Measurements from ENCODE around the gene TMEM179. TPM values are rescaled to one million over a fixed set of nuclear protein-coding genes. Genes with fewer than 3 reads are reported as not detected.

Gene TMEM179
- total and polyA plus RNA-seq, 7 experiments from 2014 or later, result 0.15 TPM; not detected in 6

GRCh38 chr14:104549536-104550339 lies 54.8 kb downstream of the TMEM179 start:
- peaks cover 0 to 4% (median 0%) of the 10 kb centered on the region in 11 donors for H3K9me3 Mint-ChIP-seq
- intact Hi-C loops (cut with micrococcal nuclease), result no loop called here
- Histone ChIP-seq H3K4me1 (ENCODE audit: control insufficient read depth in 2 of 2, insufficient read depth in 2 of 2, low read length in 2 of 2) (no peaks in the 10 kb centered on the region), H3K36me3 (ENCODE audit: control insufficient read depth in 2 of 3, insufficient read depth in 3 of 3, low read length in 3 of 3) (no peaks in the 10 kb centered on the region), H3K27me3 (ENCODE audit: control insufficient read depth in 2 of 2, insufficient read depth in 2 of 2, low read length in 2 of 2) (no peaks in the 10 kb centered on the region), H3K4me3 (ENCODE audit: low read length) (no peak overlapping the region), H3K9me3 (ENCODE audit: control insufficient read depth in 2 of 3, low read length in 3 of 3) (no peaks in the 10 kb centered on the region), H3K27ac (ENCODE audit: low read depth, low read length) (no peak overlapping the region)
- ATAC-seq (no peak), DNase-seq (no peak)
- CTCF ChIA-PET, result no interaction called here
- H3K27me3 Mint-ChIP-seq, result peaks cover 0 to 38% (median 10%) of the 10 kb centered on the region in 5 donors
- POLR2A ChIA-PET, result no interaction called here
- no peaks in the 10 kb centered on the region for H3K4me1 Mint-ChIP-seq
- H3K4me3 Mint-ChIP-seq, result no peak overlapping the region
- H3K36me3 Mint-ChIP-seq, result peaks cover 0 to 4% (median 0%) of the 10 kb centered on the region in 5 donors
- no peak overlapping the region for H3K27ac Mint-ChIP-seq

DNA sequence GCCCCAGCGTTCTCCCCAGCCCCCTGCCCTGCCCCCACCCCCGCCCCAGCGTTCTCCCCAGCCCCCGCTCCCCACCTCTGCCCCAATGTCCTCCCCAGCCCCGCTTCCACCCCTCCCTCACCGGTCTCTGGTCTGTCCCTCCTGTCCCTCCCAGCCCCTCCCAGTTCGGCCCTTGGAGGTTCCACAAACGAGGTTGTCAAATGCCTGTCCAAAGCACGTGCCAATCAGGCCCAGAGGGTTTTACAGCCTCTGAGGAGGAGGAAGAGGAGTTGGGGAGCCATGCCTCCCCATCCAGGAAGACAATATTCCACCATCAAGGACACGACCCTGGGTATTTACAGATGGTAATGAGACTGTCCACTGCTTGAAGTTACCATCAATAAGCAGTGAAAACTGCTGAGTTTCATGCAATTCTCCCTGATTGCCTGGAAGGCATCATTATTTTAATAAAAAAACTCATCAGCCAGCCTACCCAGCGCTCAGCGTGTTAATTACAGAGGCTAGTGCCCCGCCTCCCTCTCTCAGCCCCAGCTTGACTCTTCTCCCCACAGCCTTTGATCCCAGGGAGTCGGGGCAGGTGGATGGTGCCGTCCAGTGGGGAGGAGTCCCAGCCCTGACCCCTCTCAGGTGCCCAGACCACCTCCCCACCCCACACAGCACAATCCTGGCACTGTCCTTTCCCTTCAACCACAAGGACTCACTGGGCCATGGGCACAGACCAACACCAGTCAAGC lies 55.6 kb downstream of the TMEM179 start:
- Mint-ChIP-seq H3K4me3 (no peak overlapping the region), H3K4me1 (no peaks in the 10 kb centered on the region), H3K27me3 (peaks cover 0 to 43% (median 14%) of the 10 kb centered on the region in 5 donors), H3K27ac (no peak overlapping the region), H3K9me3 (peaks cover 0 to 4% (median 0%) of the 10 kb centered on the region in 11 donors), H3K36me3 (peaks cover 0 to 4% (median 0%) of the 10 kb centered on the region in 5 donors)
- no peaks in the 10 kb centered on the region for H3K36me3 ChIP-seq (ENCODE audit: control insufficient read depth in 2 of 3, insufficient read depth in 3 of 3, low read length in 3 of 3)
- no peak overlapping the region for H3K27ac ChIP-seq (ENCODE audit: low read depth, low read length)
- H3K4me1 ChIP-seq (ENCODE audit: control insufficient read depth in 2 of 2, insufficient read depth in 2 of 2, low read length in 2 of 2), result no peaks in the 10 kb centered on the region
- H3K4me3 ChIP-seq (ENCODE audit: low read length), result no peak overlapping the region
- DNase-seq, result no peak
- ChIA-PET POLR2A (no interaction called here), CTCF (no interaction called here)
- no peaks in the 10 kb centered on the region for H3K9me3 ChIP-seq (ENCODE audit: control insufficient read depth in 2 of 3, low read length in 3 of 3)
- ATAC-seq, result no peak
- intact Hi-C loops (cut with micrococcal nuclease), result no loop called here
- H3K27me3 ChIP-seq (ENCODE audit: control insufficient read depth in 2 of 2, insufficient read depth in 2 of 2, low read length in 2 of 2), result no peaks in the 10 kb centered on the region

DNA sequence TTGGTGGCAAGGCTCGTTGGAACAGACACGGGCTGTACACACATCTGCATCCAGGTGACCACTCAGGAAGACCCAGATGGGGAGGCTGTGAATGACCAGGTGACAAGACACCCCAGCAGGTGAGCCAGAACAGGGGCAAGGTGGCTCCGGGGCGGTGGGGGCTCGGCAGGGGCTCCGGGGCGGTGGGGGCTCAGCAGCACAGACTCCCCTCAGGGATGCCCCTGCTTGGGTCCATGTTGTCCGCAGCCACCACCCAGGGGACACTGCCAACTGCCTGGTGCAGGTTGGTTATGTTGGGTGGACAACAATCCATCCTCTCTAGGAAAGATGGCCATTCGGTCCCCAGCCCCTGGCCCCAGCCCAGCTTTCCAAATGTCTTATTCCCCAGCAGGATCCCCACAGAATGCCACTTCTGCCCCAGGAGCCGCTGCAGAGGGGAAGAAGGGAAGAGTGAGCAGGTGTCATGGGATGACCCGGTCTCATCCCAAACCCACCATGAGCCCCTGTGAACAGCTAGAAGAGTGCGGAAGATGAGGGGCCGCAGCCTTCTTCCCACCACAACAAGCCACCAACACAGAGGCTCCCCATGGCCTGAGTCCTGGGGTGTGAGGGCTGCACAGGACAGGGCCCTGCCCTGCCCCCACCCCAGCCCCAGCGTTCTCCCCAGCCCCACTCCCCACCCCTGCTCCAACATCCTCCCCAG lies 56.4 kb downstream of the TMEM179 start:
- Histone ChIP-seq H3K27ac (ENCODE audit: low read depth, low read length) (no peak overlapping the region), H3K4me3 (ENCODE audit: low read length) (no peak overlapping the region), H3K27me3 (ENCODE audit: control insufficient read depth in 2 of 2, insufficient read depth in 2 of 2, low read length in 2 of 2) (no peaks in the 10 kb centered on the region), H3K36me3 (ENCODE audit: control insufficient read depth in 2 of 3, insufficient read depth in 3 of 3, low read length in 3 of 3) (no peaks in the 10 kb centered on the region), H3K9me3 (ENCODE audit: control insufficient read depth in 2 of 3, low read length in 3 of 3) (no peaks in the 10 kb centered on the region), H3K4me1 (ENCODE audit: control insufficient read depth in 2 of 2, insufficient read depth in 2 of 2, low read length in 2 of 2) (no peaks in the 10 kb centered on the region)
- DNase-seq (no peak), ATAC-seq (no peak)
- no peak overlapping the region for H3K4me3 Mint-ChIP-seq
- no peaks in the 10 kb centered on the region for H3K4me1 Mint-ChIP-seq
- H3K9me3 Mint-ChIP-seq, result peaks cover 0 to 4% (median 0%) of the 10 kb centered on the region in 11 donors
- intact Hi-C loops (cut with micrococcal nuclease), result no loop called here
- no peak overlapping the region for H3K27ac Mint-ChIP-seq
- POLR2A ChIA-PET, result no interaction called here
- H3K36me3 Mint-ChIP-seq, result peaks cover 0 to 4% (median 0%) of the 10 kb centered on the region in 5 donors
- H3K27me3 Mint-ChIP-seq, result peaks cover 0 to 43% (median 18%) of the 10 kb centered on the region in 5 donors
- CTCF ChIA-PET, result no interaction called here

- Mint-ChIP-seq H3K27me3 (peaks cover 0 to 42% (median 18%) of the 10 kb centered on the region in 5 donors), H3K36me3 (peaks cover 0 to 4% (median 0%) of the 10 kb centered on the region in 5 donors), H3K27ac (no peak overlapping the region), H3K9me3 (peaks cover 0 to 3% (median 0%) of the 10 kb centered on the region in 11 donors), H3K4me1 (no peaks in the 10 kb centered on the region), H3K4me3 (no peak overlapping the region)
- ChIA-PET CTCF (no interaction called here), POLR2A (no interaction called here)
- Histone ChIP-seq H3K36me3 (ENCODE audit: control insufficient read depth in 2 of 3, insufficient read depth in 3 of 3, low read length in 3 of 3) (no peaks in the 10 kb centered on the region), H3K27ac (ENCODE audit: low read depth, low read length) (no peak overlapping the region), H3K4me1 (ENCODE audit: control insufficient read depth in 2 of 2, insufficient read depth in 2 of 2, low read length in 2 of 2) (no peaks in the 10 kb centered on the region), H3K9me3 (ENCODE audit: control insufficient read depth in 2 of 3, low read length in 3 of 3) (no peaks in the 10 kb centered on the region), H3K27me3 (ENCODE audit: control insufficient read depth in 2 of 2, insufficient read depth in 2 of 2, low read length in 2 of 2) (no peaks in the 10 kb centered on the region), H3K4me3 (ENCODE audit: low read length) (no peak overlapping the region)
- ATAC-seq (no peak), DNase-seq (no peak)
- intact Hi-C loops (cut with micrococcal nuclease), result no loop called here
Observed at GRCh38 chr14:104547310-104547997, 57.1 kb downstream of the TMEM179 start.

DNA sequence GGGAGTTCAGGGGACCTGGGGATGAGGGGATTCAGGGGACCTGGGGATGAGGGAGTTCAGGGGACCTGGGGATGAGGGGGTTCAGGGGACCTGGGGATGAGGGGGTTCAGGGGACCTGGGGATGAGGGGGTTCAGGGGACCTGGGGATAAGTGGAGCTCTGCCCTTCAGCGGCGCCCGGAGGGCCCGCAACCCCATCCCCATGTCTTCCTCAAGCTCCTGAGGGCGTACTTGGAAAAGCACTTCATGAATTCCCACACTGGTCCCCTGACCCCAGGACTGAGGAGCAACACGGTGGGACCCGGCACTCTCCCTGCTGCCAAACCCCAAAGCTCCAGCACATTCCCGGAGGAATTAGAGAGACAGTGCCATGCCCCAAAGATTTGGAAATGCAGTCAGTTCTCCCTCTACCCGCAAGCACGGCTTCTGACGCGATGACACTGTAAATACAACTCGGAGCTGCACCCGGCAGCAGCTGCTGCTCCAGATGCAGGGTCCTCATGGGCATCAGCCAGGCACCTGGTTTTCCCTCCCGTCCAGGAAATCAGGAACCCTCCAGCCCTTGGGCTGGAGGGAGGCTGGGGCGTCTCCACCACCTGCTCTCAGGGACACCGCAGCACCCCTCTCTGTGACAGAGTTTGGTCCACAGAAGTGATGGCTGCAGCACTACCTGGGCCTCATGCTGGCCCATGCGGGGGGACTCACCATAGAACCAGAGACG lies 57.8 kb downstream of the TMEM179 start:
- Histone ChIP-seq H3K4me1 (ENCODE audit: control insufficient read depth in 2 of 2, insufficient read depth in 2 of 2, low read length in 2 of 2) (no peaks in the 10 kb centered on the region), H3K27me3 (ENCODE audit: control insufficient read depth in 2 of 2, insufficient read depth in 2 of 2, low read length in 2 of 2) (no peaks in the 10 kb centered on the region), H3K36me3 (ENCODE audit: control insufficient read depth in 2 of 3, insufficient read depth in 3 of 3, low read length in 3 of 3) (no peaks in the 10 kb centered on the region), H3K9me3 (ENCODE audit: control insufficient read depth in 2 of 3, low read length in 3 of 3) (no peaks in the 10 kb centered on the region), H3K27ac (ENCODE audit: low read depth, low read length) (no peak overlapping the region), H3K4me3 (ENCODE audit: low read length) (no peak overlapping the region)
- Mint-ChIP-seq H3K4me1 (no peaks in the 10 kb centered on the region), H3K9me3 (peaks cover 0 to 3% (median 0%) of the 10 kb centered on the region in 11 donors), H3K4me3 (no peak overlapping the region), H3K27ac (no peak overlapping the region), H3K27me3 (peaks cover 2 to 43% (median 17%) of the 10 kb centered on the region in 5 donors), H3K36me3 (peaks cover 0 to 4% (median 0%) of the 10 kb centered on the region in 5 donors)
- ATAC-seq, result no peak
- POLR2A ChIA-PET, result no interaction called here
- no peak for DNase-seq
- intact Hi-C loops (cut with micrococcal nuclease), result no loop called here
- CTCF ChIA-PET, result no interaction called here

DNA sequence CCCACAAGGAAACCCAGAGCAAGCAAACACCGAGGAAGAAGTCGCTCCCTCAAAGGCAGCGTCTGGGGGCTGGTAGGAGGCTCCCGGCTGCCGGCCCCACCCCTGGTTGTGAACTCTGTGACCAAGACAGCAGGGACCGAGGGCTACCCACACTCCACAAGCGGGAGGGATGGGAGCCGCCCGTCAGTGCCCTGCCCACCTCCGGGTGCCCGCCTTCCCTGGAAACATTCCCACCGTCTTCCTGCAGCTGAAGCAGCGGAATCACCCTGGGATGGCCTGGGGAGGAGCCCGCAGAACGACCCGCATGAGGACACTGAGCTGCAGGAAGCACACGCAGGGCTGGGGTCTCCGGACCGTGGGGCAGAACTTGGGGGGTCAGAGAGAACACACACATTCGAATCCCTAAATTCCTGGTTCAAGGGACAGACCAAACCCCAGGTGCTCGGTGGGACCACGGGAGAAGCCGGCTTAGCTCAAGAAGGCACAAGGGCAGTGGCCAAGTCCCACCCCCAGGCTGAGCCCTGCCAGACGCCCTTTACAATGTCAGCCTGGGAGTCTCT lies 58.5 kb downstream of the TMEM179 start:
- intact Hi-C loops (cut with micrococcal nuclease), result no loop called here
- peaks cover 0 to 4% (median 0%) of the 10 kb centered on the region in 5 donors for H3K36me3 Mint-ChIP-seq
- Histone ChIP-seq H3K27me3 (ENCODE audit: control insufficient read depth in 2 of 2, insufficient read depth in 2 of 2, low read length in 2 of 2) (no peaks in the 10 kb centered on the region), H3K4me1 (ENCODE audit: control insufficient read depth in 2 of 2, insufficient read depth in 2 of 2, low read length in 2 of 2) (no peaks in the 10 kb centered on the region), H3K4me3 (ENCODE audit: low read length) (no peak overlapping the region), H3K27ac (ENCODE audit: low read depth, low read length) (no peak overlapping the region), H3K36me3 (ENCODE audit: control insufficient read depth in 2 of 3, insufficient read depth in 3 of 3, low read length in 3 of 3) (no peaks in the 10 kb centered on the region), H3K9me3 (ENCODE audit: control insufficient read depth in 2 of 3, low read length in 3 of 3) (no peaks in the 10 kb centered on the region)
- ATAC-seq (no peak), DNase-seq (no peak)
- peaks cover 2 to 43% (median 17%) of the 10 kb centered on the region in 5 donors for H3K27me3 Mint-ChIP-seq
- no peak overlapping the region for H3K4me3 Mint-ChIP-seq
- no peak overlapping the region for H3K27ac Mint-ChIP-seq
- ChIA-PET POLR2A (no interaction called here), CTCF (no interaction called here)
- peaks cover 0 to 3% (median 0%) of the 10 kb centered on the region in 11 donors for H3K9me3 Mint-ChIP-seq
- H3K4me1 Mint-ChIP-seq, result no peaks in the 10 kb centered on the region

Data from naive thymus-derived CD4-positive, alpha-beta T cell (primary cell).